CD4-positive, alpha-beta T cell (primary cell): ENCODE measurements around the gene TOR1AIP1. TPM values are rescaled to one million over a fixed set of nuclear protein-coding genes. Genes with fewer than 3 reads are reported as not detected.

Source experiments
- ATAC-seq: fragments of 200-7000 bp; cut with Tn5 transposase; one replicate; pipeline ENCODE4 v1.10.0; 2022; ENCODE audit warnings: mild to moderate bottlenecking; ENCODE audit not compliant: poor library complexity
- CTCF ChIA-PET: fragments of 350-600 bp; sonication (Branson Sonifier 250); formaldehyde crosslinking; loops from one replicate; lab custom pipeline; 2021; ENCODE audit warnings: antibody characterized with exemption, inconsistent platforms; lab: Charles Lee
- POLR2A ChIA-PET: fragments of 350-600 bp; sonication (Branson Sonifier 250); formaldehyde crosslinking; loops from one replicate; lab custom pipeline; 2021; ENCODE audit warnings: antibody characterized with exemption, inconsistent platforms; lab: Charles Lee
- DNase-seq, 14 experiments: peaks; one replicate each; pipeline ENCODE4 v3.0.0-alpha.2; 2013 to 2020; ENCODE audit warnings: mixed read lengths in 2 of 14
- H3K27ac ChIP-seq, 2 donors: one replicate each; pipeline versions ENCODE4 v1.5.1 to v1.7.0; 2013; ENCODE audit warnings: low read length in 2 of 2, low read depth in 1 of 2, mild to moderate bottlenecking in 1 of 2
- H3K27me3 ChIP-seq, 2 experiments: 1 replicate in 1 of 2; 2 replicates in 1 of 2; pipeline versions ENCODE4 v1.6.1 to v1.7.0; 2013; ENCODE audit warnings: low read length in 2 of 2, control low read depth in 1 of 2, mild to moderate bottlenecking in 1 of 2, moderate library complexity in 1 of 2; ENCODE audit not compliant: insufficient read depth in 2 of 2, control insufficient read depth in 1 of 2
- H3K36me3 ChIP-seq: one replicate; pipeline ENCODE4 v1.6.1; 2013; ENCODE audit warnings: low read length, control low read depth; ENCODE audit not compliant: insufficient read depth
- H3K4me1 ChIP-seq: one replicate; pipeline ENCODE4 v1.6.1; 2013; ENCODE audit warnings: low read length, control low read depth; ENCODE audit not compliant: insufficient read depth
- H3K4me3 ChIP-seq: one replicate; pipeline ENCODE4 v1.5.1; 2013; ENCODE audit warnings: mild to moderate bottlenecking, low read length, moderate library complexity
- H3K9me3 ChIP-seq, 2 experiments: 1 replicate in 1 of 2; 2 replicates in 1 of 2; pipeline versions ENCODE4 v1.6.1 to v1.7.0; 2013; ENCODE audit warnings: low read length in 2 of 2, mild to moderate bottlenecking in 2 of 2, control low read depth in 1 of 2, moderate library complexity in 1 of 2; ENCODE audit not compliant: control insufficient read depth in 1 of 2, insufficient read depth in 1 of 2
- H3K27ac Mint-ChIP-seq: one replicate; pipeline ENCODE4 v1.8.0; 2020; ENCODE audit warnings: mixed read lengths
- H3K27me3 Mint-ChIP-seq: one replicate; pipeline ENCODE4 v1.8.0; 2021; ENCODE audit warnings: mixed read lengths
- H3K36me3 Mint-ChIP-seq: one replicate; pipeline ENCODE4 v1.8.0; 2021; ENCODE audit warnings: low read depth, mixed read lengths
- H3K4me1 Mint-ChIP-seq: one replicate; pipeline ENCODE4 v1.8.0; 2021; ENCODE audit warnings: low read depth, mixed read lengths
- H3K4me3 Mint-ChIP-seq: one replicate; pipeline ENCODE4 v1.8.0; 2020; ENCODE audit warnings: mild to moderate bottlenecking, mixed read lengths
- H3K9me3 Mint-ChIP-seq: one replicate; pipeline ENCODE4 v1.8.0; 2020; ENCODE audit warnings: mixed read lengths
- CTCF ChIP-seq: fragments of 200-600 bp; IDR thresholded peaks from one replicate; pipeline ENCODE4 v1.8.0; 2022; ENCODE audit warnings: antibody characterized with exemption, mild to moderate bottlenecking
- intact Hi-C, 2 experiments: fragments of 100-400 bp; cut with DNase I in 1 of 2; cut with micrococcal nuclease in 1 of 2; formaldehyde crosslinking; loops; one replicate each; pipeline versions ENCODE4 v1.15.1 to v1.9.0; 2023 to 2025; cut with DNase I, micrococcal nuclease
- total RNA-seq, 174 experiments: library from RNA in 2 of 174; stranded (reverse) in 2 of 174; gene quantifications; one replicate each; pipeline ENCODE4 v1.2.3 and lab custom pipeline; 2021 to 2026

TOR1AIP1 gene
- total RNA-seq, 2 experiments from 2014 or later: 93.8 to 94.4 TPM

GRCh38 chr1:179871940-179872339, 10.1 kb upstream of the TOR1AIP1 start:
- Histone ChIP-seq H3K4me3 (no peak overlapping the region), H3K4me1 (peaks cover 6% of the 10 kb centered on the region), H3K27ac (no peak overlapping the region), H3K9me3 (no peaks in the 10 kb centered on the region), H3K27me3 (no peaks in the 10 kb centered on the region), H3K36me3 (peaks cover 41% of the 10 kb centered on the region)
- H3K9me3 Mint-ChIP-seq: no peaks in the 10 kb centered on the region
- ChIA-PET POLR2A (interaction anchor here (1.0 kb wide), 1 partner anchor 10 kb away, joined by 3 read pairs; the partner anchor contains the start of gene TOR1AIP1), CTCF (no interaction called here)
- no peak overlapping the region for H3K27ac Mint-ChIP-seq
- ATAC-seq: no peak
- intact Hi-C loops: loop anchor here (10.0 kb wide), 5 partner anchors 57 to 1153 kb away; partner anchors contain the start of genes ACBD6 (in 1 of the 2), SOAT1 (in 1 of the 2), STX6 (in 1 of the 2) and XPR1 (in 1 of the 2)
- peaks cover 62% of the 10 kb centered on the region for H3K36me3 Mint-ChIP-seq
- DNase-seq: no peak
- TF ChIP-seq CTCF: no peak
- no peaks in the 10 kb centered on the region for H3K27me3 Mint-ChIP-seq
- H3K4me1 Mint-ChIP-seq: peaks cover 62% of the 10 kb centered on the region
- H3K4me3 Mint-ChIP-seq: no peak overlapping the region

GRCh38 chr1:179872558-179872957, 9.5 kb upstream of the TOR1AIP1 start:
- peaks cover 63% of the 10 kb centered on the region for H3K4me1 Mint-ChIP-seq
- intact Hi-C loops: loop anchor here (10.0 kb wide), 5 partner anchors 58 to 1152 kb away; partner anchors contain the start of genes ACBD6 (in 1 of the 2), SOAT1 (in 1 of the 2), STX6 (in 1 of the 2) and XPR1 (in 1 of the 2)

GRCh38 chr1:179873438-179873851, 8.6 kb upstream of the TOR1AIP1 start:
- TF ChIP-seq CTCF: no peak
- ChIA-PET CTCF (no interaction called here), POLR2A (interaction anchor here (1.1 to 1.5 kb wide), 2 partner anchors 9 to 60 kb away, joined by 3 to 4 read pairs; partner anchors contain the start of gene TOR1AIP1)
- Mint-ChIP-seq H3K27me3 (no peaks in the 10 kb centered on the region), H3K4me3 (no peak overlapping the region), H3K36me3 (peaks cover 53% of the 10 kb centered on the region), H3K27ac (no peak overlapping the region), H3K4me1 (peaks cover 67% of the 10 kb centered on the region), H3K9me3 (no peaks in the 10 kb centered on the region)
- intact Hi-C loops: loop anchor here (10.0 kb wide), 5 partner anchors 59 to 1151 kb away; partner anchors contain the start of genes ACBD6 (in 1 of the 2), SOAT1 (in 1 of the 2), STX6 (in 1 of the 2) and XPR1 (in 1 of the 2)
- Histone ChIP-seq H3K27ac (no peak overlapping the region), H3K4me1 (peaks cover 12% of the 10 kb centered on the region), H3K36me3 (peaks cover 35% of the 10 kb centered on the region), H3K9me3 (no peaks in the 10 kb centered on the region), H3K4me3 (no peak overlapping the region), H3K27me3 (no peaks in the 10 kb centered on the region)
- DNase-seq (no peak), ATAC-seq (no peak)

More at GRCh38 chr1:179872558-179872957, 9.5 kb upstream of the TOR1AIP1 start:
- Histone ChIP-seq H3K4me1 (peaks cover 10% of the 10 kb centered on the region), H3K27ac (no peak overlapping the region), H3K27me3 (no peaks in the 10 kb centered on the region), H3K36me3 (peaks cover 37% of the 10 kb centered on the region), H3K4me3 (no peak overlapping the region), H3K9me3 (no peaks in the 10 kb centered on the region)
- ATAC-seq: no peak
- Mint-ChIP-seq H3K27me3 (no peaks in the 10 kb centered on the region), H3K9me3 (no peaks in the 10 kb centered on the region), H3K36me3 (peaks cover 58% of the 10 kb centered on the region), H3K4me3 (no peak overlapping the region), H3K27ac (no peak overlapping the region)
- POLR2A ChIA-PET: interaction anchor here (1.0 kb wide), 1 partner anchor 10 kb away, joined by 3 read pairs; the partner anchor contains the start of gene TOR1AIP1
- TF ChIP-seq CTCF: no peak
- CTCF ChIA-PET: no interaction called here
- no peak for DNase-seq
